Putamen (tissue), 1 donor: ENCODE measurements around the gene GSG1L.
"Not testable (repeated sequence)": the region's sequence is repeated elsewhere in the genome, so short reads cannot be mapped to it uniquely, and the experiment has no call there.

ENCODE experiments used
- DNase-seq: peaks from one replicate; pipeline ENCODE4 v3.0.0-alpha.2; 2016; ENCODE audit warnings: low spot score

GSG1L gene

GRCh38 chr16:27899736-27900135 lies 163.8 kb downstream of the GSG1L start:
- no peak for DNase-seq

- no peak for DNase-seq
These were observed 169.1 kb downstream of the GSG1L start for GRCh38 chr16:27894386-27894785.

GRCh38 chr16:27892879-27893278 lies 170.6 kb downstream of the GSG1L start:
- no peak for DNase-seq

- no peak for DNase-seq
These were observed 172.6 kb downstream of the GSG1L start for GRCh38 chr16:27890866-27891265.

- DNase-seq, result no peak
These were observed 173.5 kb downstream of the GSG1L start for GRCh38 chr16:27890006-27890405.

- no peak for DNase-seq
These were observed 179.9 kb downstream of the GSG1L start for GRCh38 chr16:27883576-27883975.

GRCh38 chr16:27880287-27880686 lies 183.2 kb downstream of the GSG1L start:
- DNase-seq, result no peak

GRCh38 chr16:27879601-27880247 lies 183.8 kb downstream of the GSG1L start:
- no peak for DNase-seq

- not testable (repeated sequence) for DNase-seq
These were observed 190.9 kb downstream of the GSG1L start for GRCh38 chr16:27872627-27873026.

- DNase-seq, result no peak
These were observed 193.3 kb downstream of the GSG1L start for GRCh38 chr16:27870116-27870798.

GRCh38 chr16:27869411-27869810 lies 194.1 kb downstream of the GSG1L start:
- no peak for DNase-seq

- DNase-seq, result no peak
These were observed 195.3 kb downstream of the GSG1L start for GRCh38 chr16:27868180-27868579.

- peak; percentile 44 for DNase-seq
These were observed 196.1 kb downstream of the GSG1L start for GRCh38 chr16:27867122-27868110.

GRCh38 chr16:27863377-27863776 lies 200.1 kb downstream of the GSG1L start:
- DNase-seq, result no peak

- DNase-seq, result no peak
These were observed 200.6 kb downstream of the GSG1L start for GRCh38 chr16:27862953-27863352.

- DNase-seq, result no peak
These were observed 203.4 kb downstream of the GSG1L start for GRCh38 chr16:27860091-27860490.

- DNase-seq, result no peak
These were observed 204.5 kb downstream of the GSG1L start for GRCh38 chr16:27859020-27859419.

GRCh38 chr16:27853651-27854050 lies 209.9 kb downstream of the GSG1L start:
- no peak for DNase-seq

GRCh38 chr16:27853101-27853500 lies 210.4 kb downstream of the GSG1L start:
- no peak for DNase-seq

- DNase-seq, result no peak
These were observed 210.8 kb downstream of the GSG1L start for GRCh38 chr16:27852681-27853080.

GRCh38 chr16:27852116-27852515 lies 211.4 kb downstream of the GSG1L start:
- no peak for DNase-seq

GRCh38 chr16:27851586-27851985 lies 211.9 kb downstream of the GSG1L start:
- no peak for DNase-seq

GRCh38 chr16:27849621-27850020 lies 213.9 kb downstream of the GSG1L start:
- no peak for DNase-seq
